ENCODE measurements around the gene HIBADH. TPM values are rescaled to one million over a fixed set of nuclear protein-coding genes. Genes with fewer than 3 reads are reported as not detected.

The HIBADH gene
- polyA plus RNA-seq, 1 donor (not counting 4 experiments of a cell fraction or from before 2014, with no cell fraction given), result 42.6 TPM

GRCh38 chr7:27553273-27553672 lies 109.4 kb downstream of the HIBADH start:
- Histone ChIP-seq H3K9me1 (ENCODE audit: control insufficient read depth, extremely low read depth, insufficient read depth, low read length) (no peaks in the 10 kb centered on the region), H3K79me2 (ENCODE audit: control insufficient read depth, insufficient read depth, low read length) (no peaks in the 10 kb centered on the region), H4K20me1 (ENCODE audit: control insufficient read depth, extremely low read depth, insufficient read depth, low read length) (no peaks in the 10 kb centered on the region), H3K4me3 (ENCODE audit: control insufficient read depth in 2 of 3, extremely low read depth in 1 of 3, insufficient read depth in 2 of 3, low read depth in 1 of 3, low read length in 3 of 3) (no peak overlapping the region), H3K27ac (ENCODE audit: control insufficient read depth, insufficient read depth, low read length) (no peak overlapping the region), H3K9me3 (ENCODE audit: control insufficient read depth, low read depth, low read length) (no peaks in the 10 kb centered on the region), H3K36me3 (ENCODE audit: control insufficient read depth in 2 of 2, extremely low read depth in 1 of 2, insufficient read depth in 2 of 2, low read length in 2 of 2) (no peaks in the 10 kb centered on the region), H3K9ac (ENCODE audit: control insufficient read depth, extremely low read depth, insufficient read depth, low read length) (no peak overlapping the region), H3K27me3 (ENCODE audit: control insufficient read depth, extremely low read depth, insufficient read depth, low read length) (no peaks in the 10 kb centered on the region), H3K4me2 (ENCODE audit: control insufficient read depth, extremely low read depth, insufficient read depth, low read depth, low read length) (no peak overlapping the region), H2AFZ (ENCODE audit: control insufficient read depth, low read length) (no peak overlapping the region), H3K4me1 (ENCODE audit: control insufficient read depth, extremely low read depth, insufficient read depth, low read length) (peaks cover 7% of the 10 kb centered on the region)
- dilution Hi-C loops (cut with MboI; ENCODE audit: extremely low pct_ligation_motif_present, low sequenced_read_pairs), result no loop called here
- TF ChIP-seq EZH2 (IDR thresholded peaks at IDR 0.05; ENCODE audit: low read length), result no peak
- TF ChIP-seq CTCF (optimal IDR thresholded peaks at IDR 0.05 in 1 of 3, IDR thresholded peaks at IDR 0.05 in 1 of 3, conservative IDR thresholded peaks at IDR 0.05 in 1 of 3; ENCODE audit: extremely low read depth in 1 of 3, insufficient read depth in 2 of 3, low read length in 3 of 3), result no peak
- no peak for FAIRE-seq
- DNase-seq (ENCODE audit: low read depth, low spot score), result no peak

- dilution Hi-C loops (cut with MboI; ENCODE audit: extremely low pct_ligation_motif_present, low sequenced_read_pairs), result no loop called here
- Histone ChIP-seq H3K27ac (ENCODE audit: control insufficient read depth, insufficient read depth, low read length) (no peak overlapping the region), H3K9ac (ENCODE audit: control insufficient read depth, extremely low read depth, insufficient read depth, low read length) (no peak overlapping the region), H3K4me3 (ENCODE audit: control insufficient read depth in 2 of 3, extremely low read depth in 1 of 3, insufficient read depth in 2 of 3, low read depth in 1 of 3, low read length in 3 of 3) (no peak overlapping the region), H3K9me3 (ENCODE audit: control insufficient read depth, low read depth, low read length) (no peaks in the 10 kb centered on the region), H4K20me1 (ENCODE audit: control insufficient read depth, extremely low read depth, insufficient read depth, low read length) (no peaks in the 10 kb centered on the region), H2AFZ (ENCODE audit: control insufficient read depth, low read length) (no peak overlapping the region), H3K4me2 (ENCODE audit: control insufficient read depth, extremely low read depth, insufficient read depth, low read depth, low read length) (no peak overlapping the region), H3K79me2 (ENCODE audit: control insufficient read depth, insufficient read depth, low read length) (no peaks in the 10 kb centered on the region), H3K4me1 (ENCODE audit: control insufficient read depth, extremely low read depth, insufficient read depth, low read length) (peaks cover 7% of the 10 kb centered on the region), H3K27me3 (ENCODE audit: control insufficient read depth, extremely low read depth, insufficient read depth, low read length) (no peaks in the 10 kb centered on the region), H3K36me3 (ENCODE audit: control insufficient read depth in 2 of 2, extremely low read depth in 1 of 2, insufficient read depth in 2 of 2, low read length in 2 of 2) (no peaks in the 10 kb centered on the region), H3K9me1 (ENCODE audit: control insufficient read depth, extremely low read depth, insufficient read depth, low read length) (no peaks in the 10 kb centered on the region)
- FAIRE-seq, result no peak
- no peak for DNase-seq (ENCODE audit: low read depth, low spot score)
- TF ChIP-seq EZH2 (IDR thresholded peaks at IDR 0.05; ENCODE audit: low read length), result no peak
- no peak for TF ChIP-seq CTCF (optimal IDR thresholded peaks at IDR 0.05 in 1 of 3, IDR thresholded peaks at IDR 0.05 in 1 of 3, conservative IDR thresholded peaks at IDR 0.05 in 1 of 3; ENCODE audit: extremely low read depth in 1 of 3, insufficient read depth in 2 of 3, low read length in 3 of 3)
These were observed 110.8 kb downstream of the HIBADH start for GRCh38 chr7:27551803-27552400.
